Lower leg skin (tissue), 3 donors: ENCODE data around the gene KCNJ16.

Experiments
- POLR2A ChIP-seq, 2 donors: fragments of 450-650 bp; IDR thresholded peaks; one replicate each; pipeline ENCODE4 v1.6.1; 2016 to 2017; ENCODE audit warnings: antibody characterized with exemption in 2 of 2, mild to moderate bottlenecking in 1 of 2, moderate library complexity in 1 of 2
- TF ChIP-seq, protein P1 (sequence below), 3 donors: fragments of 450-650 bp; IDR thresholded peaks; one replicate each; pipeline ENCODE4 v1.5.1; 2016; ENCODE audit warnings: antibody characterized with exemption in 3 of 3, mild to moderate bottlenecking in 3 of 3, moderate library complexity in 2 of 3

GRCh38 chr17:70086516-70086915 lies 11.5 kb downstream of the KCNJ16 start:
- no peak for TF ChIP-seq POLR2A (IDR thresholded peaks at IDR 0.05)
- TF ChIP-seq, protein P1, sequence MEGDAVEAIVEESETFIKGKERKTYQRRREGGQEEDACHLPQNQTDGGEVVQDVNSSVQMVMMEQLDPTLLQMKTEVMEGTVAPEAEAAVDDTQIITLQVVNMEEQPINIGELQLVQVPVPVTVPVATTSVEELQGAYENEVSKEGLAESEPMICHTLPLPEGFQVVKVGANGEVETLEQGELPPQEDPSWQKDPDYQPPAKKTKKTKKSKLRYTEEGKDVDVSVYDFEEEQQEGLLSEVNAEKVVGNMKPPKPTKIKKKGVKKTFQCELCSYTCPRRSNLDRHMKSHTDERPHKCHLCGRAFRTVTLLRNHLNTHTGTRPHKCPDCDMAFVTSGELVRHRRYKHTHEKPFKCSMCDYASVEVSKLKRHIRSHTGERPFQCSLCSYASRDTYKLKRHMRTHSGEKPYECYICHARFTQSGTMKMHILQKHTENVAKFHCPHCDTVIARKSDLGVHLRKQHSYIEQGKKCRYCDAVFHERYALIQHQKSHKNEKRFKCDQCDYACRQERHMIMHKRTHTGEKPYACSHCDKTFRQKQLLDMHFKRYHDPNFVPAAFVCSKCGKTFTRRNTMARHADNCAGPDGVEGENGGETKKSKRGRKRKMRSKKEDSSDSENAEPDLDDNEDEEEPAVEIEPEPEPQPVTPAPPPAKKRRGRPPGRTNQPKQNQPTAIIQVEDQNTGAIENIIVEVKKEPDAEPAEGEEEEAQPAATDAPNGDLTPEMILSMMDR (IDR thresholded peaks at IDR 0.05) = no peak
